Measurements from ENCODE around the gene TLNRD1.
A peak's percentile ranks its signal among the peaks of the same experiment; 100 is the strongest.

The TLNRD1 gene

DNA sequence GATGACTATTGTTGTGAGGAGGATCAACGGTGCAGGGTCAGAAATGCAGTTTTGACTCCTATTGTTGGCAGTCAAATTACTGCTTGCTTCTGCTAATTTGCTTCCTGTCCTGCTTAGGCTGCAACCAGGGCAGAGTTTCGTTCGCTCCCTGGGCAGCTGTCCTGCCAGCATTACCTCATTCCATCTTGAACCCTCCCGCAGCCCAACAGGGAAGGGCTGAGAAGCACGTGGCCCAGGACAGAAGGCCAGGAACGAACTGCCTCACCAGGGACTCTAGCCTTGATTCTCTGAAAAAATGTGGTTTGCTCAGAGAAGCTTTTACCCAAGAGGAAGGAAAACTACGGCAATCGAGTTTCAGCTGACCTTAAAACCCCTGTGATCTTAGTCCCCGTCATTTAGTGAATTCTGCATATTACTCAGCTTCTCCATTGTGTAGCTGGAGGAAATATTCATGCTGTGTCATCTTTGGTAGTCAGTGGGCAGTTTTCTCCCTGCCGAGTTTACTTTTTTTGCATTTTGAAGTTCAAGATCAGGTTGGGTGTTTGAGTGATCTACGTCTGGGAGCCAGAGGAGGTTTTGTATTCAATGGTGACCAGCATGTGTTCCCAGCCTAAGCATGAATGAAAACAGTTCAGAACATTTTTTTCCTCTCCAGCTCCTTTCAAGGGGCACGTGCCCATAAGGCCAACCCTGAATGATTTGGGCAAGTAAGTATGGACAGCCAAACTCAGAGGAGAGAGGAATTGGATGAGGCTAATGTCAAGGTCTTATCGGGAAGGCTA lies 23.0 kb downstream of the TLNRD1 start:
- Histone ChIP-seq H3K4me1 (ENCODE audit: low read length) (peaks cover 46% of the 10 kb centered on the region), H3K27me3 (ENCODE audit: low read depth, low read length) (no peaks in the 10 kb centered on the region), H3K9ac (ENCODE audit: low read length) (peak overlapping the region; percentile 70), H3K79me2 (ENCODE audit: low read length) (peaks cover 3% of the 10 kb centered on the region; the same call in 1 of the 2 replicates), H2AFZ (ENCODE audit: low read depth, low read length) (peak overlapping the region; percentile 34; the same call in 1 of the 2 replicates), H3K36me3 (replicated peaks; ENCODE audit: low read depth, low read length) (peaks cover 4% of the 10 kb centered on the region), H3K27ac (ENCODE audit: low read length) (peak overlapping the region; percentile 94), H4K20me1 (ENCODE audit: insufficient read depth, low read length) (no peaks in the 10 kb centered on the region), H3K9me3 (ENCODE audit: insufficient read depth, low read length) (0 out of 2 replicates have a peak, but pooled peaks cover 4% of the 10 kb centered on the region), H3K4me2 (ENCODE audit: low read length) (peak overlapping the region; percentile 94), H3K4me3 (ENCODE audit: low read length) (peak overlapping the region; percentile 68)
- no peak for TF ChIP-seq EZH2phosphoT487 (IDR thresholded peaks at IDR 0.05; ENCODE audit: low read depth)
- TF ChIP-seq, protein P1, sequence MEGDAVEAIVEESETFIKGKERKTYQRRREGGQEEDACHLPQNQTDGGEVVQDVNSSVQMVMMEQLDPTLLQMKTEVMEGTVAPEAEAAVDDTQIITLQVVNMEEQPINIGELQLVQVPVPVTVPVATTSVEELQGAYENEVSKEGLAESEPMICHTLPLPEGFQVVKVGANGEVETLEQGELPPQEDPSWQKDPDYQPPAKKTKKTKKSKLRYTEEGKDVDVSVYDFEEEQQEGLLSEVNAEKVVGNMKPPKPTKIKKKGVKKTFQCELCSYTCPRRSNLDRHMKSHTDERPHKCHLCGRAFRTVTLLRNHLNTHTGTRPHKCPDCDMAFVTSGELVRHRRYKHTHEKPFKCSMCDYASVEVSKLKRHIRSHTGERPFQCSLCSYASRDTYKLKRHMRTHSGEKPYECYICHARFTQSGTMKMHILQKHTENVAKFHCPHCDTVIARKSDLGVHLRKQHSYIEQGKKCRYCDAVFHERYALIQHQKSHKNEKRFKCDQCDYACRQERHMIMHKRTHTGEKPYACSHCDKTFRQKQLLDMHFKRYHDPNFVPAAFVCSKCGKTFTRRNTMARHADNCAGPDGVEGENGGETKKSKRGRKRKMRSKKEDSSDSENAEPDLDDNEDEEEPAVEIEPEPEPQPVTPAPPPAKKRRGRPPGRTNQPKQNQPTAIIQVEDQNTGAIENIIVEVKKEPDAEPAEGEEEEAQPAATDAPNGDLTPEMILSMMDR (IDR thresholded peaks at IDR 0.05; ENCODE audit: low read depth, low read length): no peak

DNA sequence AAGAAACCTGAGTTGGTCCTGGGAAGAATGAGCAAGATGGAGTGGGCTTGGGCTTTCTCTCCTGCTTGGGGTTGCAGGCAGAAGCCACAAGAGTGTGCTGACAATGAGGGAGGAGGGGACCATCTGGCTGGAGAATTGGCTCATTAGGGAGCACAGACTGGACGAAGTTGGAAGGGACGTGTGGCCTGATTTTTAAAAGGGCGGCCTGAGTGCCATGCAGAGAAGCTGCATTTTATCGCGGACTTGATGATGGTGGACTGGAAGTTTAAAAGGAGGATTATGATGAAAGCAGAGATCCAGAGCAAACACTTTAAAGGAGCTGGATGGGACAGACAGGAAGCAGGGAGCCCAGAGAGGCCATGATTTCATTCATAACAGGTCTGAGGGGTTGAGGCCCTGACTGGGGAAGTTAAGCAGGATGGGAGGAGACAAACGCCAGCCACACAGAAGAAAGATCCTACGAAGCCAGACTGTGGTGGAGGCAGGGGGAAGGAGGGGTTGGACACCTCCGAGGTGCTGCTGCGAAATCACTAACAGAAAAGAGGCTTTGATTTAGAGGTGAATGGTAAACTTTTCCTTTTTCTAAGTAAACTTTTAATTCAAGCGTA lies 23.6 kb downstream of the TLNRD1 start:
- no peak for TF ChIP-seq EZH2phosphoT487 (IDR thresholded peaks at IDR 0.05; ENCODE audit: low read depth)
- TF ChIP-seq, protein P1 (IDR thresholded peaks at IDR 0.05; ENCODE audit: low read depth, low read length): no peak
- Histone ChIP-seq H3K9ac (ENCODE audit: low read length) (peak overlapping the region; percentile 69), H3K27ac (ENCODE audit: low read length) (peak overlapping the region; percentile 94), H3K4me1 (ENCODE audit: low read length) (peaks cover 53% of the 10 kb centered on the region), H2AFZ (ENCODE audit: low read depth, low read length) (no peak overlapping the region), H3K27me3 (ENCODE audit: low read depth, low read length) (0 out of 2 replicates have a peak, but pooled peaks cover under 1% of the 10 kb centered on the region), H3K4me3 (ENCODE audit: low read length) (peak overlapping the region; percentile 58), H4K20me1 (ENCODE audit: insufficient read depth, low read length) (no peaks in the 10 kb centered on the region), H3K36me3 (replicated peaks; ENCODE audit: low read depth, low read length) (peaks cover 4% of the 10 kb centered on the region), H3K79me2 (ENCODE audit: low read length) (peaks cover 3% of the 10 kb centered on the region; the same call in 1 of the 2 replicates), H3K4me2 (ENCODE audit: low read length) (peak overlapping the region; percentile 79), H3K9me3 (ENCODE audit: insufficient read depth, low read length) (peaks cover 5% of the 10 kb centered on the region; the same call in 1 of the 2 replicates)

DNA sequence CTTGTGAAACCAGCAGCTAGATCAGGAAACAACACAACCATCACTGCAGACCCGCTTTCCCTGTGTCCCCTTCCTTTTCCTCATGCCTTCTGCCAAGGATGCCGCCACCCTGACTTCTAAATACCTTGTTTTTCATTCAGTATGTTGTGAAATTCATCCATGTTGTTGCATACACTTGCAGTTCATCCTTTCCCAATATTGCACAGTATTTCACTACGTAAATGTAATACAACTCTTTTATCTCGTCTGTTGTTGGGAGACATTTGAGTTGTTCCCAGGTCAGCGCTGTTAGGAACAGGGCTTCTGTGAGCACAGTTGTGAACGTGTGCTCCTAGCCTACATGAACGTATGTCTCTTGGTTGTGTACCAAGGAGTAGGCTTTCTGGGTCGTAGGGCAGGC lies 24.2 kb downstream of the TLNRD1 start:
- TF ChIP-seq, protein P1 (IDR thresholded peaks at IDR 0.05; ENCODE audit: low read depth, low read length): no peak
- no peak for TF ChIP-seq EZH2phosphoT487 (IDR thresholded peaks at IDR 0.05; ENCODE audit: low read depth)
- Histone ChIP-seq H3K9me3 (ENCODE audit: insufficient read depth, low read length) (peaks cover 10% of the 10 kb centered on the region; the same call in 1 of the 2 replicates), H3K4me2 (ENCODE audit: low read length) (no peak overlapping the region), H3K79me2 (ENCODE audit: low read length) (peaks cover 3% of the 10 kb centered on the region; the same call in 1 of the 2 replicates), H4K20me1 (ENCODE audit: insufficient read depth, low read length) (no peaks in the 10 kb centered on the region), H3K36me3 (replicated peaks; ENCODE audit: low read depth, low read length) (peaks cover 9% of the 10 kb centered on the region), H3K4me3 (ENCODE audit: low read length) (no peak overlapping the region), H3K4me1 (ENCODE audit: low read length) (peaks cover 59% of the 10 kb centered on the region), H3K27me3 (ENCODE audit: low read depth, low read length) (peaks cover 3% of the 10 kb centered on the region; the same call in 1 of the 2 replicates), H2AFZ (ENCODE audit: low read depth, low read length) (no peak overlapping the region), H3K27ac (ENCODE audit: low read length) (no peak overlapping the region; the same call in 1 of the 2 replicates), H3K9ac (ENCODE audit: low read length) (no peak overlapping the region)

Measured in OCI-LY3 (cell line).